Endothelial cell of umbilical vein (primary cell): ENCODE measurements around the gene CNTNAP2.

ENCODE experiments used
- EZH2 ChIP-seq: IDR thresholded peaks from 2 replicates; pipeline ENCODE4 v1.6.1; 2012; ENCODE audit warnings: borderline replicate concordance, low read depth, mild to moderate bottlenecking, moderate library complexity, low read length, inconsistent platforms; ENCODE audit not compliant: severe bottlenecking
- POLR2A ChIP-seq: IDR thresholded peaks from 2 replicates; pipeline ENCODE4 v1.6.1; 2012; ENCODE audit warnings: low read depth, mild to moderate bottlenecking, control low read depth, low read length
- POLR2AphosphoS5 ChIP-seq: IDR thresholded peaks from 2 replicates; pipeline ENCODE4 v1.6.1; 2012; ENCODE audit warnings: low read depth, mild to moderate bottlenecking, control low read depth, low read length, moderate library complexity; ENCODE audit not compliant: insufficient read depth
- TF ChIP-seq, protein P1 (sequence below), 2 donors: IDR thresholded peaks; 1 replicate in 1 of 2; 2 replicates in 1 of 2; pipeline ENCODE4 v1.5.1; 2011; ENCODE audit warnings: low read length in 2 of 2, mild to moderate bottlenecking in 2 of 2, moderate library complexity in 2 of 2, control low read depth in 1 of 2, inconsistent platforms in 1 of 2, low read depth in 1 of 2; ENCODE audit not compliant: insufficient read depth in 1 of 2; ENCODE audit errors: extremely low read depth in 1 of 2

DNA sequence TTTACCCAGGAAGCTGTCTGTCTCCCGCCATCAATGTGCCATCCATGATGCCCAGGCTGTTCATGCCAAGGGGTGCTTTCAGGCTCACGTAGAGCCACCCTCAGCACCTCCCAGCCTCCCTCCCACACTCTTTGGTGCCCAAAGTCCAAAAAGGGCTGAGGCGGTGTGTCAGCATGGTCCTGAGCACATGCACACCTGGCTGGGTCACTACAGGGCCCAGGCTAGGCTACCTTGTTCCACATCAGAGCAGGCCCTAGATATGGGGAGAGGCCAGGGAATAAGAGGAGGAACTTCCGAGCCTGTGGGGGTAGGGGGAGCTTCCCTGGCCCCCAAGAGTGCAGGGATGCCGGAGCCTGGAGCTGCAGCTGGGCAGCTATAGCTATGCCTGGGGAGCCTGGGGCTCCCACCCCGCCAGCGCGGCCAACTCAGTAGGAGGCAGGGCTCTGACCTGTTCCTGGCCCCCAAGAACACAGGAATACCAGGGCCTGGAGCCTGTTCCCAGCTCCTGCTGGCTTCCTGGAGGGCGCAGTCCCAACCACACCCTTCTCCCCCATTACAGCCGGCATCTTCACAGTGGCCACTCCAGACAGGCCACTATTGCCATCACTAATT, 2340.8 kb downstream of the CNTNAP2 start:
- TF ChIP-seq, protein P1, sequence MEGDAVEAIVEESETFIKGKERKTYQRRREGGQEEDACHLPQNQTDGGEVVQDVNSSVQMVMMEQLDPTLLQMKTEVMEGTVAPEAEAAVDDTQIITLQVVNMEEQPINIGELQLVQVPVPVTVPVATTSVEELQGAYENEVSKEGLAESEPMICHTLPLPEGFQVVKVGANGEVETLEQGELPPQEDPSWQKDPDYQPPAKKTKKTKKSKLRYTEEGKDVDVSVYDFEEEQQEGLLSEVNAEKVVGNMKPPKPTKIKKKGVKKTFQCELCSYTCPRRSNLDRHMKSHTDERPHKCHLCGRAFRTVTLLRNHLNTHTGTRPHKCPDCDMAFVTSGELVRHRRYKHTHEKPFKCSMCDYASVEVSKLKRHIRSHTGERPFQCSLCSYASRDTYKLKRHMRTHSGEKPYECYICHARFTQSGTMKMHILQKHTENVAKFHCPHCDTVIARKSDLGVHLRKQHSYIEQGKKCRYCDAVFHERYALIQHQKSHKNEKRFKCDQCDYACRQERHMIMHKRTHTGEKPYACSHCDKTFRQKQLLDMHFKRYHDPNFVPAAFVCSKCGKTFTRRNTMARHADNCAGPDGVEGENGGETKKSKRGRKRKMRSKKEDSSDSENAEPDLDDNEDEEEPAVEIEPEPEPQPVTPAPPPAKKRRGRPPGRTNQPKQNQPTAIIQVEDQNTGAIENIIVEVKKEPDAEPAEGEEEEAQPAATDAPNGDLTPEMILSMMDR (IDR thresholded peaks at IDR 0.05; ENCODE audit: extremely low read depth in 1 of 2, insufficient read depth in 1 of 2, low read depth in 1 of 2, low read length in 2 of 2): no peak
- TF ChIP-seq POLR2A: no peak
- TF ChIP-seq POLR2AphosphoS5: no peak
- no peak for TF ChIP-seq EZH2
